A673 (cell line): Measurements from ENCODE around the gene TSPAN11. TPM values are rescaled to one million over a fixed set of nuclear protein-coding genes. Genes with fewer than 3 reads are reported as not detected.
A peak's percentile ranks its signal among the peaks of the same experiment; 100 is the strongest.

Experiments
- BruUV-seq: library from RNA; stranded (reverse); fragments of 400-500 nt; replicated peaks from 2 replicates; lab custom pipeline; 2021; lab: Mats Ljungman, UMichigan
- CTCF ChIA-PET: fragments of 300-600 bp; sonication (Branson Sonifier 250); formaldehyde crosslinking; loops from one replicate; lab custom pipeline; 2022; ENCODE audit warnings: antibody characterized with exemption; lab: Charles Lee
- POLR2A ChIA-PET: fragments of 300-600 bp; sonication (Branson Sonifier 250); formaldehyde crosslinking; loops from one replicate; lab custom pipeline; 2022; ENCODE audit warnings: antibody characterized with exemption; ENCODE audit not compliant: low non-redundant PET; lab: Charles Lee
- DNase-seq: peaks from one replicate; pipeline ENCODE4 v3.0.0-alpha.2; 2015; ENCODE audit warnings: low spot score
- H3K27ac ChIP-seq: fragments of 200-600 bp; sonication (generic); 2 replicates; pipeline ENCODE4 v1.5.1; 2016; ENCODE audit warnings: mixed run types, low read depth, mild to moderate bottlenecking, mixed read lengths, antibody characterized with exemption, low read length; ENCODE audit not compliant: poor library complexity, severe bottlenecking
- H3K27me3 ChIP-seq: fragments of 200-600 bp; sonication (generic); replicated peaks from 2 replicates; pipeline ENCODE4 v1.6.1; 2017; ENCODE audit warnings: mixed run types, low read depth, mild to moderate bottlenecking, mixed read lengths, antibody characterized with exemption, low read length; ENCODE audit not compliant: insufficient read depth, poor library complexity
- H3K36me3 ChIP-seq: fragments of 200-600 bp; sonication (generic); 2 replicates; pipeline ENCODE4 v1.6.1; 2016; ENCODE audit warnings: mixed run types, mild to moderate bottlenecking, mixed read lengths, antibody characterized with exemption, low read length; ENCODE audit not compliant: insufficient read depth, poor library complexity, severe bottlenecking
- H3K4me1 ChIP-seq: fragments of 200-600 bp; sonication (generic); 2 replicates; pipeline ENCODE4 v1.6.1; 2017; ENCODE audit warnings: mixed run types, mild to moderate bottlenecking, mixed read lengths, antibody characterized with exemption, low read length; ENCODE audit not compliant: insufficient read depth, poor library complexity, severe bottlenecking
- H3K4me3 ChIP-seq: fragments of 200-600 bp; sonication (generic); 2 replicates; pipeline ENCODE4 v1.5.1; 2016; ENCODE audit warnings: low read depth, mixed run types, mild to moderate bottlenecking, mixed read lengths, low read length; ENCODE audit not compliant: poor library complexity, severe bottlenecking
- H3K9me3 ChIP-seq: fragments of 200-600 bp; sonication (generic); 2 replicates; pipeline ENCODE4 v1.6.1; 2016; ENCODE audit warnings: mixed run types, low read depth, mild to moderate bottlenecking, mixed read lengths, antibody characterized with exemption, low read length; ENCODE audit not compliant: poor library complexity, severe bottlenecking
- EZH2 ChIP-seq: fragments of 200-600 bp; sonication (generic); IDR thresholded peaks from 2 replicates; pipeline ENCODE4 v1.6.1; 2017; ENCODE audit warnings: borderline replicate concordance, low read depth, mild to moderate bottlenecking, mixed read lengths, antibody characterized with exemption, low read length; ENCODE audit not compliant: poor library complexity, severe bottlenecking
- intact Hi-C: fragments of 100-400 bp; cut with micrococcal nuclease; formaldehyde crosslinking; loops from one replicate; pipeline ENCODE4 v1.10.0; 2022; ENCODE audit not compliant: unreplicated experiment
- total RNA-seq: library from RNA; stranded (reverse); gene quantifications from 2 replicates; pipeline ENCODE4 v1.2.3, GENCODE V29; 2021
- TF ChIP-seq, protein P1 (sequence below): fragments of 300-800, 200-600 bp; sonication (generic); conservative IDR thresholded peaks from 2 replicates; pipeline ENCODE4 v1.5.1; 2017; ENCODE audit warnings: low read depth, mild to moderate bottlenecking, antibody characterized with exemption, low read length, moderate library complexity, mixed read lengths

TSPAN11 gene
- total RNA-seq, 1 experiment from 2014 or later = 20.9 TPM

DNA sequence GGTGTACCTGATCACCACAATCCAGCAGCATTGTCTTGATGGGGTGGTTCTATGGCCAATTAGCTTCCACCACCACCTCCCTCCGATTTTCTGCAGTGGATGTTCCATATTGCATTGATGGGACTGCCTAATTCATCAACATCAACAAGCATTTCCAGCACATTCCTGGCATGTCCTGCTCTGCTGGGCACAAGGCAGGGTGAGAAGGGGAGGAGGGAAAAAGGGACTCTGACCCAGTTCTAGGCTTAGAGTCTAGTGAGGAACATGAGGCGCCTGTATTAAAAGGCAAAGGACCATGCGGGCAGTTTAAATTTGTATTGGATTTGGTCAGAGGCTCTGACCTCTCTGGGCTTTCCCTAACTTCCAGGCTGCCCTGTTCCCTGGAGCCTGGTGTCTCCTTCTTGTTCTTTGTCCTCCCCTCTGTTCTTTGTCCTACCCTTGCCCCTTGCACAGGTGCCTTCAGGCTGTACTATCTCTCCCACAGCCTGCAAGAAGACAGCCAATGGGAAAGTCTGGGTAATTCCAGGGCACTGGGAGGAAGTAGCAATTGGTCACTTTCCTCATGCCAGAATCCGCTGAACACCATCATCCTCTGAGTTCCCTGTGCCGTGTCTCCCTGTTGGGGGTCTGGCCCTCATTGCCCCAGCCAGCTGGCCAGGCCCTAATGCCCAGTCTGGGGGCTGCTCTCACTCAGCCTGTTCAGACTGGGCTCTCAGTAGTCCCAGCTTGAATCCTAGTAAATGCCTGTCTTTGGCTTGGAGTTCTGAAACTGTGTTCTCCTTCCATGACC is 43.3 kb downstream of the TSPAN11 start:
- peaks cover 14% of the 10 kb centered on the region for H3K4me1 ChIP-seq
- no TSS peak for BruUV-seq
- no peak for DNase-seq
- ChIA-PET CTCF (no interaction called here), POLR2A (no interaction called here)
- H3K27me3 ChIP-seq = no peaks in the 10 kb centered on the region
- no peak overlapping the region for H3K27ac ChIP-seq
- H3K4me3 ChIP-seq = no peak overlapping the region
- no peak for TF ChIP-seq EZH2
- TF ChIP-seq, protein P1, sequence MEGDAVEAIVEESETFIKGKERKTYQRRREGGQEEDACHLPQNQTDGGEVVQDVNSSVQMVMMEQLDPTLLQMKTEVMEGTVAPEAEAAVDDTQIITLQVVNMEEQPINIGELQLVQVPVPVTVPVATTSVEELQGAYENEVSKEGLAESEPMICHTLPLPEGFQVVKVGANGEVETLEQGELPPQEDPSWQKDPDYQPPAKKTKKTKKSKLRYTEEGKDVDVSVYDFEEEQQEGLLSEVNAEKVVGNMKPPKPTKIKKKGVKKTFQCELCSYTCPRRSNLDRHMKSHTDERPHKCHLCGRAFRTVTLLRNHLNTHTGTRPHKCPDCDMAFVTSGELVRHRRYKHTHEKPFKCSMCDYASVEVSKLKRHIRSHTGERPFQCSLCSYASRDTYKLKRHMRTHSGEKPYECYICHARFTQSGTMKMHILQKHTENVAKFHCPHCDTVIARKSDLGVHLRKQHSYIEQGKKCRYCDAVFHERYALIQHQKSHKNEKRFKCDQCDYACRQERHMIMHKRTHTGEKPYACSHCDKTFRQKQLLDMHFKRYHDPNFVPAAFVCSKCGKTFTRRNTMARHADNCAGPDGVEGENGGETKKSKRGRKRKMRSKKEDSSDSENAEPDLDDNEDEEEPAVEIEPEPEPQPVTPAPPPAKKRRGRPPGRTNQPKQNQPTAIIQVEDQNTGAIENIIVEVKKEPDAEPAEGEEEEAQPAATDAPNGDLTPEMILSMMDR = no peak
- intact Hi-C loops = no loop called here
- H3K9me3 ChIP-seq = no peaks in the 10 kb centered on the region
- no peaks in the 10 kb centered on the region for H3K36me3 ChIP-seq

DNA sequence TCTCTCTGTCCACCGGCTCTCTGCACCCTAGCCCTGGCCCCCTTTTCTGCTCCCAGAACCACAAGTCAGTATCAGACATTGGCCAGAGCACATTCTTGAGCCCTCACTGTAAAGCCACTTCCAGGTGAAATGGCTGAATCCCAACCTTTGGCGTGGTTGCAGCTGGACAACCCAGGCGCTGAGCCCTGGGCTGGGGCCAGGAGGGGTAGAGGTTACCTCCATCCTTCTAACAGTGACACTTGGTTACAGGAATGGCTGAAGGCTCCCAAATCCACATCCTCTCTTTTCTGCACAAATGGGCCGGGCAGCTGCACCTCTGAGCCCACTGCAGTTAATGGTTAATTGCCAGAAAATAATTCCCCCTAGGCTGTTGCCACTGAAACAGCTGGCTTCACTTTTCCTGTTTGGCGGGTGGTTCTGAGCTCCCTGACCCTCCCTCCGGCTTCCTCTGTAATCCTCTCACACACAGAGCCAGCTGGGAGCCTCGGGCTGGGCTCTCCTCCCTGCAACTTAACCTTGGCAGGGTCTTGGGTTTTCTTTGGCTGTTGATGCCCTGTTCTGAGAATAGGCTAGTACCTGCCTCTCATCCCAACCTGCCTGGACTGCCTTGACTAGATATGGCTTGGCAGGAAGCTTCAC is 44.1 kb downstream of the TSPAN11 start:
- intact Hi-C loops = no loop called here
- ChIA-PET CTCF (interaction anchor here (1.0 kb wide), 1 partner anchor 88 kb away, joined by 3 read pairs; no protein-coding TSS in a partner anchor), POLR2A (no interaction called here)
- peak; percentile 59 for DNase-seq
- TF ChIP-seq, protein P1 = no peak
- no peak for TF ChIP-seq EZH2
- no peaks in the 10 kb centered on the region for H3K27me3 ChIP-seq
- H3K4me3 ChIP-seq = no peak overlapping the region
- H3K36me3 ChIP-seq = no peaks in the 10 kb centered on the region
- H3K4me1 ChIP-seq = peaks cover 14% of the 10 kb centered on the region
- H3K9me3 ChIP-seq = no peaks in the 10 kb centered on the region
- no peak overlapping the region for H3K27ac ChIP-seq
- no TSS peak for BruUV-seq

DNA sequence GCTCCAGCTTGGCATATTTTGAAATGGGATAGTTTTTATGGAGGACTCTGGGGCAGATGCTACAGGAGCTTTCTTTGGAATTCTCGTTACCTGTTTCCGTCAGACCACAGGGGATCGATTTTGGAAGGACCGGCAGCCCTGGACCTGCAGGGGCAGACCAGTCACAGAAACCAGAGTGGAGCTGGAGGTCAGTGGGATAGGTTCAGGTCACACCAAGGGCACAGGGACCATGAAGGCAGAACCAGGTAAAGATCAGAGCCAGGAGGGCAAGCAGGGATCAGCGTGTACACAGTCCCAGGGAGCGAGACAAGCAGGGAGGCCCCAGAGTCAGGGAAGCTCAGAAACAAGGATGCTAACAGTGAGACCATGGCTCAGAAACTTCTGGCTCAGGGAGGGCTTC is 45.5 kb downstream of the TSPAN11 start:
- Histone ChIP-seq H3K9me3 (no peaks in the 10 kb centered on the region), H3K27ac (no peak overlapping the region), H3K27me3 (no peaks in the 10 kb centered on the region), H3K4me3 (no peak overlapping the region), H3K36me3 (no peaks in the 10 kb centered on the region), H3K4me1 (peaks cover 19% of the 10 kb centered on the region)
- intact Hi-C loops = no loop called here
- no peak for DNase-seq
- POLR2A ChIA-PET = no interaction called here
- TF ChIP-seq EZH2 = no peak
- TF ChIP-seq, protein P1 = no peak
- CTCF ChIA-PET = interaction anchor here (0.5 kb wide), 1 partner anchor 431 kb away, joined by 3 read pairs; no protein-coding TSS in a partner anchor
- BruUV-seq = no TSS peak
